HG03108 (cell line): Measurements from ENCODE around the gene PTPRO.
"Not testable (repeated sequence)": the region's sequence is repeated elsewhere in the genome, so short reads cannot be mapped to it uniquely, and the experiment has no call there.

Source experiments
- ATAC-seq: cut with Tn5 transposase; IDR thresholded peaks from one replicate; pipeline ENCODE4 v1.9.1; 2021; ENCODE audit warnings: moderate library complexity; ENCODE audit not compliant: unreplicated experiment

The PTPRO gene

GRCh38 chr12:15599266-15600037, 277.1 kb downstream of the PTPRO start:
- ATAC-seq, result no peak

- ATAC-seq, result no peak
Measured at GRCh38 chr12:15600223-15600935, 278.1 kb downstream of the PTPRO start.

GRCh38 chr12:15601210-15601800, 279.0 kb downstream of the PTPRO start:
- no peak for ATAC-seq

- ATAC-seq, result no peak
Measured at GRCh38 chr12:15602051-15602672, 279.9 kb downstream of the PTPRO start.

- ATAC-seq, result no peak
Measured at GRCh38 chr12:15603474-15604085, 281.3 kb downstream of the PTPRO start.

- ATAC-seq, result no peak
Measured at GRCh38 chr12:15605881-15606590, 283.7 kb downstream of the PTPRO start.

GRCh38 chr12:15608406-15608805, 286.1 kb downstream of the PTPRO start:
- no peak for ATAC-seq

- ATAC-seq, result no peak
Measured at GRCh38 chr12:15608941-15609340, 286.6 kb downstream of the PTPRO start.

GRCh38 chr12:15613981-15614380, 291.7 kb downstream of the PTPRO start:
- no peak for ATAC-seq

GRCh38 chr12:15616495-15616894, 294.2 kb downstream of the PTPRO start:
- ATAC-seq, result not testable (repeated sequence)

GRCh38 chr12:15620741-15621539, 298.6 kb downstream of the PTPRO start:
- ATAC-seq, result no peak

GRCh38 chr12:15625075-15625474, 302.8 kb downstream of the PTPRO start:
- no peak for ATAC-seq

- ATAC-seq, result no peak
Measured at GRCh38 chr12:15627995-15628945, 306.0 kb downstream of the PTPRO start.

- ATAC-seq, result no peak
Measured at GRCh38 chr12:15629108-15629507, 306.8 kb downstream of the PTPRO start.

GRCh38 chr12:15629761-15630160, 307.5 kb downstream of the PTPRO start:
- ATAC-seq, result no peak

- no peak for ATAC-seq
Measured at GRCh38 chr12:15631007-15631715, 308.9 kb downstream of the PTPRO start.

- no peak for ATAC-seq
Measured at GRCh38 chr12:15632708-15633107, 310.4 kb downstream of the PTPRO start.

- ATAC-seq, result no peak
Measured at GRCh38 chr12:15633201-15633600, 310.9 kb downstream of the PTPRO start.
